ENCODE results near the gene STK33.

Gene STK33

DNA sequence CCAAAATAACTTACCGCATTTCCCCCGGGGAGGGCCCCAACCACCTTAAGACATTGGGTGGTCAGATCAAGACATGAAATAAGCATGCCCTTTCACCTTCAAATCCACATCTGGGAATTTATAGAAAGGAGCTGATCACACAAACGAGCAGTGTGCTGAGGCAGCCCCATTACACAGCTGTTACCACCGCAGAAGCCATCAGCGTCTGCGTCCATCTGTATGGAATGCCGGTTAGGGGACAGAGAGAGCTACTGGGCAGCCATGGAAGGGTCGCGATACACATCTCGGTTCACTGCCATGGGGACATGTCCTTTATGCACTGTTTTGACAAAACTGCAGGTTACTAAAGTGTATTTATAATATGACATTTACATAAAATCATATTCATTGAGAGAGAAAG is 225.3 kb downstream of the STK33 start:
- H3K4me1 Mint-ChIP-seq (ENCODE audit: low read depth in 2 of 2) = no peaks in the 10 kb centered on the region
- DNase-seq (no peak), ATAC-seq (replicated peaks) (no peak)
- H3K27ac Mint-ChIP-seq = no peak overlapping the region
- H3K9me3 Mint-ChIP-seq = no peaks in the 10 kb centered on the region
- H3K4me3 Mint-ChIP-seq = no peak overlapping the region
- H3K27me3 Mint-ChIP-seq = peaks cover 25 to 32% of the 10 kb centered on the region in 2 donors
- no peaks in the 10 kb centered on the region for H3K36me3 Mint-ChIP-seq (ENCODE audit: insufficient read depth)

DNA sequence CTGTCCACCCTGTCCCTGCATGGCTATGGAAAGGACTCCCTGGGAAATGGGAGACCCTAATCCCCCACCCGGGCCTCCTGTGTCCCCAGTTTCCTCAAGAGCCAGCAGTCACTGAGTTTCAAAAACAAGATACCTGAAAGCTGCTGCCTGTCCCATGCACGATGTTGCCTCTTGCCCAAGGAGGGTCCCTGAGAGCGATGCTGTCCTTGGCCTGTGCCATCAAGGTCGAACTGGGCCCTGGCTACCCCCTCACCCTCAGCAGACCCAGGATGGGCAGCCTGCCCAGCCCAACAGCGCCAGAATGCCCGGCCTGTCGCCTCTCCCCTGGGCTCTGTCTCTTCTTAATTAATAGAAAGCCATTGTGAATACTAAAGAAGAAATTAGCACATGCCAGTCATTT is 225.8 kb downstream of the STK33 start:
- Mint-ChIP-seq H3K27me3 (peaks cover 25 to 27% of the 10 kb centered on the region in 2 donors), H3K9me3 (no peaks in the 10 kb centered on the region), H3K4me3 (no peak overlapping the region), H3K36me3 (ENCODE audit: insufficient read depth) (no peaks in the 10 kb centered on the region), H3K4me1 (ENCODE audit: low read depth in 2 of 2) (no peaks in the 10 kb centered on the region), H3K27ac (no peak overlapping the region)
- no peak for DNase-seq
- ATAC-seq (replicated peaks) = no peak

DNA sequence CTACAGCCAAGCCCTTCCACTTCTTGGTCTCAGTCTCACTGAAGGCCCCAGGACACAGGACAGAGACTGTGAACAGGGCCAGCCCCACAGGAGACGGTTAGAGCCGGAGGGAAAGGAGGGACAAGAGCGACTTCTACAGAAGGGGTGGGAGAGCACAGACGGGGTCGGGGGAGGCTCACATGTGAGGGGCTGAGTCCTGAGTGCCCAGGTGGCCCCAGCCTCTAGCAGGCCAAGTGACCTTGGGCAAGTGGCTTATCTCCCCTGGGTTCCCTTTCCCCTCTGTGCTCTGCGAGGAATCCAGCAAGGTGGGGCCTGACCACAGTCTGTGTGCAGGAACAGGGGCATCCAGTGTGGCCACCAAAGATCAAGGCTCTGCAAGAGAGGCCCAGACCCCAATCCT is 227.7 kb downstream of the STK33 start:
- Mint-ChIP-seq H3K4me3 (no peak overlapping the region), H3K9me3 (no peaks in the 10 kb centered on the region), H3K4me1 (ENCODE audit: low read depth in 2 of 2) (no peaks in the 10 kb centered on the region), H3K27ac (no peak overlapping the region), H3K27me3 (peaks cover 22 to 29% of the 10 kb centered on the region in 2 donors), H3K36me3 (ENCODE audit: insufficient read depth) (no peaks in the 10 kb centered on the region)
- ATAC-seq (replicated peaks) = no peak
- no peak for DNase-seq

DNA sequence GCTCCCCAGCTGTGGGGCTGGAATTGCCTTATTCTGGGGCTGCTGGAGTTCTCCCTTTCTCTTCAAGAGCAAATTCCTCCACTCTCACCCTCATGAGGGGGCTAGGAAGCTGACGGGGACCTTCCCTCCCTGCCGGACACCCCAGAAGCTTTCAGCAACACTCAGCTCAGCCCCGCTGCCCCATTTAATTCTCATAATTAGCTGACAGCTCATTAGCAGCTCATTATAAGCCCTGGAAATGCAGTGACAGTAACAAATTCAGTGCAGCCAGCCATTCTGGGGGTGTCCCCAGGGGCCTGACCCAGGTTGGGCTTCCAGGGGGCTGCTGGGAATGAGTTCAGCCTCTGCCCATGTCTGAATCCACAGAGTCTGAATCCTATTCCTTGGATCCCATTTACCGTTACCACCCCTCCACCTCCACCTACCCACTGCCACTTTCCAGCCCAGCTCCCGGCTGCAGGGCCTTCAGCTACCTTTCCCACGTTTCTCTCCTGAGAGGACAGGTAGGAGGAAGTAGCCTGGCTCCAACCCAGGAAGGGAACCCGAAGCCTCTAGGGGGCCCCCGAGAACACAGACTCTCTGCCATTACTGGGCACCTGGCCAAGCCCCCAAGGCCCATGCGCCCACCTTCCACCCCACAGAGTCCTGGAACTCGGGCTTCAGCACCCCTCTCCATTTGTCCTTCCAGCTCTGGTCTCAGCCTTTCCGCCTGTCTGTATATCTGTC is 228.6 kb downstream of the STK33 start:
- no peak for ATAC-seq (replicated peaks)
- Mint-ChIP-seq H3K27ac (no peak overlapping the region), H3K4me3 (no peak overlapping the region), H3K36me3 (ENCODE audit: insufficient read depth) (no peaks in the 10 kb centered on the region), H3K27me3 (peaks cover 22 to 23% of the 10 kb centered on the region in 2 donors), H3K9me3 (no peaks in the 10 kb centered on the region), H3K4me1 (ENCODE audit: low read depth in 2 of 2) (no peaks in the 10 kb centered on the region)
- DNase-seq = no peak

DNA sequence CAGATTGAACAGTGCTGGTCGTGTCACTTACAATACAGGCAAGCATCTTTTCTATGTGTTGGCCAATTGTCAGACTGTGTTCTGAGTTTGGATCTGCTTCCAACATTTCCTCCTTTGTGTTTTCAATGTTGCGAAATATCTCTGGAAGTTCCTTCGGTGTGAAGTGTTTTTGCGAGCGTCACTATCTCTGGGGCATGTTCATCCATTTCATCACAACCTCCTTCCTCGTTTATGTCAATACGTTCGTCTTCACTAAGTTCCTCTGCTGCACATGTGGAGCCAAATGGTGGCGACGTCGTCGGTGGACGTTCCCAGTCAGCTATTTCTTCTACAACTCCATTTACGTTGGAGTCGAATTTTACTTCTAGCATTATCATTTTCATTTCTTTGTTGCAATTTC is 230.1 kb downstream of the STK33 start:
- no peak overlapping the region for H3K27ac Mint-ChIP-seq
- no peaks in the 10 kb centered on the region for H3K9me3 Mint-ChIP-seq
- H3K27me3 Mint-ChIP-seq = peaks cover 22 to 23% of the 10 kb centered on the region in 2 donors
- no peak overlapping the region for H3K4me3 Mint-ChIP-seq
- no peaks in the 10 kb centered on the region for H3K36me3 Mint-ChIP-seq (ENCODE audit: insufficient read depth)
- H3K4me1 Mint-ChIP-seq (ENCODE audit: low read depth in 2 of 2) = no peaks in the 10 kb centered on the region
- no peak for ATAC-seq (replicated peaks)
- DNase-seq = no peak

DNA sequence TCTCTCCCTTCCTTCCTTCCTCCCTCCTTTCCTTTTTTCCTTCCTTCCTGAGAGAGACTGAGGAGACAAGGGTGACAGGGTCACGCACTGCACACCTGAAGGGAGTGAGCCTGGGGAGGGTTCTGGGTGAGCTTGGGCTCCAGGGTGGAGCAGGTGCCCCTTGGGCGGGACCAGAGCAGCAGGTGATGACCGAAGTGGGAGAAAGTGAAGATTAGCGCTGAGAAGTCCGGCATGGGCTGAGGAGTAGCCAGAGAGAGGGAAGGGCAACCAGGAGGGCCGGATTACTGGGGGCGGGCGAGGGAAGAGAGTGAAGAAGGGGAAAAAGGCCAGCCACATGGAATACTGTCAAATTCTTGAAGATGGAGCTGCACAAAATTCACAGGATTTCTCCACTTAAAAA is 231.1 kb downstream of the STK33 start:
- no peak overlapping the region for H3K27ac Mint-ChIP-seq

DNA sequence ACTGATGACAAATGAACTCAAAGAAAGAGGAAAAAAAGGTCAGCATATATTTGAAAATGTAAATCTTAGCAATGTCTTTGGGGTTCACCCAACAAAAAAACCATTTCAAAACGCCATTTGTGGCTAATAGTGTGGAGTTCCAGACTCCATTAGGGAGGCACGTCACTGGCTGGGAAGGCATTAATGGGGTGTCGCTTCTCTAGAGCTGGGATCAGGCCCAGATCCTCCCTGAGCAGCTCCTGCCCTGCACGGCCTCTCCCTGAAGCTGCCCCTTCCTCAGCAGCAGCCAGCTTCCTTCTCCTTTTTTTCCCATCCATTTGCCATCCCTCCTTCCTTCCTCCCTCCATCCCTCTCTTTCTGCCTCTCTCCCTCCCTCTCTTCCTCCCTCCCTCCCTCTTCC is 231.5 kb downstream of the STK33 start:
- peaks cover 11 to 12% of the 10 kb centered on the region in 2 donors for H3K27me3 Mint-ChIP-seq
- no peak overlapping the region for H3K27ac Mint-ChIP-seq
- H3K9me3 Mint-ChIP-seq = no peaks in the 10 kb centered on the region
- no peaks in the 10 kb centered on the region for H3K4me1 Mint-ChIP-seq (ENCODE audit: low read depth in 2 of 2)
- H3K4me3 Mint-ChIP-seq = no peak overlapping the region
- no peaks in the 10 kb centered on the region for H3K36me3 Mint-ChIP-seq (ENCODE audit: insufficient read depth)
- no peak for DNase-seq
- ATAC-seq (replicated peaks) = no peak

More for the DNA sequence above, 231.1 kb downstream of the STK33 start:
- Mint-ChIP-seq H3K9me3 (no peaks in the 10 kb centered on the region), H3K4me1 (ENCODE audit: low read depth in 2 of 2) (no peaks in the 10 kb centered on the region), H3K4me3 (no peak overlapping the region), H3K27me3 (peaks cover 12 to 16% of the 10 kb centered on the region in 2 donors), H3K36me3 (ENCODE audit: insufficient read depth) (no peaks in the 10 kb centered on the region)
- DNase-seq (no peak), ATAC-seq (replicated peaks) (no peak)

DNA sequence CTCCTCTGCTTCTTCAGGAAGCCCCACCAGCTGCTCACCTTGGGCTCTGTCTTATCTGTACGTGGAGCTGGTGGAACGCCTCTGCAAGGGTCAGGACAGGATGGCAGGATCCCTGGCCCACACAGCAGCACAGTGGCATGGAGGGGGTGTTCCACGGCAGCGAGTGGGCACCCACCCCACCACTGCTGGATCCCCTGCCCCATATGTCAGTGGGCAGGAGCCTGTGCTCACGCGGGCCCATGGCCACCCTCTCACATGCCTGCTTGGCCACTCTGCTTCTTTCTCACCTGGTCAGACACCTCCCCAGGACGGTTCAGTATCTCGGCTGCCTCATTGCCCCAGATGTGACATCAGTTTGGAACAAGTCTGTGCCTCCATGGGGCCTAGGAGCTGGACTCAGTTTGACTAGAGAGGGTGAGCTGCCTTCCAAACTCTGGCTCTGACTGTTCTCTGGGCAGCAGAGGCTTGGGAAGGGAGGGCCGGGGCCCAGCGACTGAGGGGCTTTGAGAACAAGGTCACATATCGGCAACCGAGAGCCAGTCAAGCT is 232.3 kb downstream of the STK33 start:
- no peaks in the 10 kb centered on the region for H3K4me1 Mint-ChIP-seq (ENCODE audit: low read depth in 2 of 2)
- ATAC-seq (replicated peaks) = no peak
- peaks cover 12 to 18% of the 10 kb centered on the region in 2 donors for H3K27me3 Mint-ChIP-seq
- no peaks in the 10 kb centered on the region for H3K36me3 Mint-ChIP-seq (ENCODE audit: insufficient read depth)
- H3K4me3 Mint-ChIP-seq = no peak overlapping the region
- DNase-seq = no peak
- no peaks in the 10 kb centered on the region for H3K9me3 Mint-ChIP-seq
- H3K27ac Mint-ChIP-seq = no peak overlapping the region

DNA sequence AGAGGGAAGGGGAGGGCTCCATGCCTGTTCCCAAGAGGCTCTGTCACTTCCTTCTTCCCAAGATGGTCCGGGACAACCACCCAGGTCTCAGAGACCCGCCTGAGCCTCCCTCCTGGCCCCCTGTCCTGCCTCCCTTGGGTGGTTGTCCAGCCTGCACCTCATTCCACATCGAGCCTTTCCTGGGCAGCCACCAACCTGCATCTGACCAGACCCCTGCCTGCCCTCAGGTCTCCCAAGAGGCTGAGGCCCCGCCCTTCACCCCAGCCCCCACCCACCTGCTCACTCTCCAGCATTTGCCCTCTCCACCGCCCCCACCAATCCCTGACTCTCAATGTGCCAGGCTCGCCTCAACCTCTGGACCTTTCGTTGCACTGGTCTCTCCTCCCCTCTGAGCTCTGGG is 232.8 kb downstream of the STK33 start:
- no peaks in the 10 kb centered on the region for H3K36me3 Mint-ChIP-seq (ENCODE audit: insufficient read depth)
- no peaks in the 10 kb centered on the region for H3K4me1 Mint-ChIP-seq (ENCODE audit: low read depth in 2 of 2)
- no peak overlapping the region for H3K27ac Mint-ChIP-seq
- ATAC-seq (replicated peaks) (no peak), DNase-seq (no peak)
- no peaks in the 10 kb centered on the region for H3K9me3 Mint-ChIP-seq
- no peak overlapping the region for H3K4me3 Mint-ChIP-seq
- H3K27me3 Mint-ChIP-seq = peaks cover 12 to 18% of the 10 kb centered on the region in 2 donors

DNA sequence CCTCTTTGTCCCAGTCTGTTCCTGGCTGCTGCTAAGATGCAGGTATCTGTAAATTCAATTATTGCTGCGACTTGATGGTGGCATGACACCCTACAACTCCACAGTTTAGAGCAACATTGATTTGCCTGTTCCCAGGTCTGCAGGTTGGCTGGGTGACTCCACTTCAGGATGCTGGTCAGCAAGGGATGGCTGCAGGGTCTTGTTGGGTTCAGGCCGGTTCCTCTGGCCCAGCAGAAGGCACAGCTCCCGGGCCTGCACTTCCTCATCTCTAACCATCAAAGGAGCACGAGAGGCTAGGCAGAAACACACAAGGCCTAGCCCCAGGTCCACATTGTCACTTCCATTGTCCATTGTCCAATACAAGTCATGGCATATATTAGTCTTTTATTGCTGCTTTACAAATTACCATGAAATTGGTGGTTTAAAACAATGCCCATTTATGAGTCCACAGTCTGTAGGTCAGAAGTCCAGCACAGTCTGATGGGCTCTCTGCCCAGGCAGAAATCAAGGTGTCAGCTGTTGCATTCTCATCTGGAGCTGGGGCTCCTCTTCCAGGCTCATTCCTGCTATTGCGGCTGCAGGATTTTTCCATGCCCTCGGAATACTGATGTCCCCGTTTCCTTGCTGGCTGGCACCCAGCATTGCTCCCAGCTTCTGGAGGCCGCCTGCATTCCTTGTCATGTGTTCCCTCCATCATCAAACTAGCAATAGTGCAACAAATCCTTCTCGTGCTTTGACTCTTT is 233.8 kb downstream of the STK33 start:
- Mint-ChIP-seq H3K4me1 (ENCODE audit: low read depth in 2 of 2) (no peaks in the 10 kb centered on the region), H3K9me3 (no peaks in the 10 kb centered on the region), H3K4me3 (no peak overlapping the region), H3K36me3 (ENCODE audit: insufficient read depth) (no peaks in the 10 kb centered on the region), H3K27ac (no peak overlapping the region), H3K27me3 (peaks cover 12 to 17% of the 10 kb centered on the region in 2 donors)
- DNase-seq (no peak), ATAC-seq (replicated peaks) (no peak)

DNA sequence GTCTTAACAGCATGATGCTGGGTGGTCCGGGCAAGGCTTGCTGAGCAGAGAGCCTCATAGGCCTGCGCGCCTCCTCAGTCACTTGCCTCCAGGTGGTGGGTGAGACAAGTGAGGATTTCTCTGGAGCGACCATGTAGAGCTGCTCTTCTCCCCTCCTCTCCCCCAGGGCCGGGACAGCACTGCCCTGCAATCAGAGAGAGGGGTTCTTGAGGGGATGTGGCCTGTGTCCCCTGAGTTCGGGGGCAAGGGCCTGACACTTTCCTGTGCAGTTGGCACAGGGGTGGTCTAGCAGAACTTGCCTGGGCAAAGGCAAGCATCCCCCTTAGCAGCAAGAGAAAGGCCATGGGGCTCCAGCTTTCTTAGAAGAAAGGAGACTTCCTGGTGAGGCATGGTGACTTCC is 234.5 kb downstream of the STK33 start:
- H3K4me3 Mint-ChIP-seq = no peak overlapping the region
- ATAC-seq (replicated peaks) (no peak), DNase-seq (no peak)
- H3K27me3 Mint-ChIP-seq = peaks cover 16 to 23% of the 10 kb centered on the region in 2 donors
- no peaks in the 10 kb centered on the region for H3K9me3 Mint-ChIP-seq
- peaks cover 0 to 3% of the 10 kb centered on the region in 2 donors for H3K4me1 Mint-ChIP-seq (ENCODE audit: low read depth in 2 of 2)
- no peak overlapping the region for H3K27ac Mint-ChIP-seq
- H3K36me3 Mint-ChIP-seq (ENCODE audit: insufficient read depth) = peaks cover 3% of the 10 kb centered on the region

DNA sequence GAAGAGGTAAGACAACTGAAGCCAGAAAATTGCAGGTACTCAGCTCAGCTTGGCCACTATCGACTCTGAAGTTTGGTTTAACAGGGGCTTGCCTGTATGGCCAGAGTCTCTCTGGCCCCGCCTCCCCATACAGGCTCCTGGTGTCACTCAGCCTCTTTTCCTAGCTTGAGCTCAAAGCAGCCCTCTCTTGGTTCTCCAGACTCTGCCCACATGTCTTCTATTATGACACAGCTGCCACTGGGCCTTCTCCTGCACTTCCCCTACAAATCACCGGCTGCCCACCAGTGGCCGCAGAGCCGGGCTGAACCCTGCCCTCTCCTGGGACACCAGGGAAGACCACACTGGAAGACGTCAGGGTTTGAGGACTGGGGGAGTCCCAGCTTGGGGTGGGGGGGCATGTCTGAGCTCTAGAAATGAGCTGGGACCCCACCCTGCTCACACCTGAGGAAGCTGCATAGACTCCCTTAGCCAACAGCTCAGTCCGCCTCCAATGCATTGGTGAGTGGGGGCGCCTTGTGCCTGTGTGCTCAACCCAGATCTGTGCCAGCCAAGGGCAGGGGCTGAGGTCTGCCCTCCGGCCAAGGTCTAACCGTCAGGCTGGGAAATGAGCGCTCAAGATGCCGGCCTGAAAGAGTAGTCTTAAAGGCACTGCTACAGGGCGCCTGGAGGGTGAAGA is 236.0 kb downstream of the STK33 start:
- DNase-seq = no peak
- H3K4me1 Mint-ChIP-seq (ENCODE audit: low read depth in 2 of 2) = peaks cover 0 to 5% of the 10 kb centered on the region in 2 donors
- no peak overlapping the region for H3K27ac Mint-ChIP-seq
- ATAC-seq (replicated peaks) = no peak
- H3K4me3 Mint-ChIP-seq = no peak overlapping the region
- H3K27me3 Mint-ChIP-seq = peaks cover 24 to 38% of the 10 kb centered on the region in 2 donors
- H3K9me3 Mint-ChIP-seq = no peaks in the 10 kb centered on the region
- peaks cover 3% of the 10 kb centered on the region for H3K36me3 Mint-ChIP-seq (ENCODE audit: insufficient read depth)

DNA sequence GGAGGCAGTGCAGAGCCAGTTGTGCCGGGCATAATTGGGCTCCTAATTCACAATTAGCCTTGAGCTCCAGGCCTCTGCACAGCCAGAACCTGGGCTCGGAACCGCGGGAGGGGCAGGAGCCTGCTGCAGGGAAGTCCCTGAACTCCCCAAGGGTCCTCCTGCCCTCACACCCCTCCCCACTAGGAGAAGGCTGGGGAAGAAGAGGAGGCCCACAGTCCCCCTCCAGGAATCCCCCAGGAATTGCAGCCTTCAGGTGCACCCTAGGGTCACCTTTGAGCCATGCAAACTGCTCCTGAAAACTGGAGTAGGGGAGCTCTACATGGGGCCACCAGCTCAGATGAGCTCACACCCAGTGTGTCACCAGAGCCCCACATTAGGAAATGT is 236.5 kb downstream of the STK33 start:
- peaks cover 0 to 5% of the 10 kb centered on the region in 2 donors for H3K4me1 Mint-ChIP-seq (ENCODE audit: low read depth in 2 of 2)
- ATAC-seq (replicated peaks) (no peak), DNase-seq (no peak)
- no peaks in the 10 kb centered on the region for H3K9me3 Mint-ChIP-seq
- peaks cover 24 to 39% of the 10 kb centered on the region in 2 donors for H3K27me3 Mint-ChIP-seq
- no peak overlapping the region for H3K27ac Mint-ChIP-seq
- no peak overlapping the region for H3K4me3 Mint-ChIP-seq
- peaks cover 3% of the 10 kb centered on the region for H3K36me3 Mint-ChIP-seq (ENCODE audit: insufficient read depth)
